Activated CD4-positive, alpha-beta T cell treated with anti-CD3 and anti-CD28 coated beads, Interleukin-2, Interleukin-6, amounts not matched to agents 100 ng/mL and 50 ng/mL, durations not matched to agents 16 hours and 8 hours (primary cell): ENCODE results near the gene RFESD.
"Not testable (repeated sequence)": the region's sequence is repeated elsewhere in the genome, so short reads cannot be mapped to it uniquely, and the experiment has no call there.

Experiments
- DNase-seq: peaks from one replicate; pipeline ENCODE4 v3.0.0-alpha.2; 2020

RFESD gene

GRCh38 chr5:95630394-95630917 is 16.1 kb upstream of the RFESD start:
- no peak for DNase-seq

DNA sequence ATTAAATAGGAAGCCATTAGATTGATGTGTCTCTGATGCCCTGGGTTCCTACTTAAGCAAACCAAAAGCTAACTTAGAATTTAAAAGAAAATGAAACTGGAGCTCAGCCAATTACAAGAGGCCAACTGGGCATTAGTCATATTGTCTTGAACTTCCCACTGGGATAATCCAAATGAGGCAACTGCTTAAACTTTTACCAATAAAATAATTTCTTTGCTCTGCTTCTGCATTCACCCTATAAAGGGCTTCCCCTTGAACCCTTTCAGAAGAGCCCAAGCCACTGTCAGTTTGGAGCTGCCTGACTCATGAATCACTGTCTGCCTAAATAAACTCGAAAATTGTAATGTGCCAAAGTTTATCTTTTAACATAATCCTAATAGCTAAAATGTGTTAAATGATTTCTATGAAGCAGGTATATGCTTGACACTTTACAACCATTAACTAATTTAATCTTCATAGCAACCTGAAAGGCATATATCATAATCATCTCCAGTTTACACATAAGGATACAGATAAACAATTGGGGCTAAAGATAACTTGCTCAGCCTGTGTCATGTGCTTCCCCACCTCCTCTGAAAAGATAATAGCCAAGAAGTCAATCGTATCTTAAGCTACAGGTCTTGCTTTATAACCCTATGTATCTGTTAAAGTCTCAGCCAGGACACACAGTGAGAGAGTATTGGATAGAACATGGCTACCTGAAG is 15.2 kb upstream of the RFESD start:
- no peak for DNase-seq

DNA sequence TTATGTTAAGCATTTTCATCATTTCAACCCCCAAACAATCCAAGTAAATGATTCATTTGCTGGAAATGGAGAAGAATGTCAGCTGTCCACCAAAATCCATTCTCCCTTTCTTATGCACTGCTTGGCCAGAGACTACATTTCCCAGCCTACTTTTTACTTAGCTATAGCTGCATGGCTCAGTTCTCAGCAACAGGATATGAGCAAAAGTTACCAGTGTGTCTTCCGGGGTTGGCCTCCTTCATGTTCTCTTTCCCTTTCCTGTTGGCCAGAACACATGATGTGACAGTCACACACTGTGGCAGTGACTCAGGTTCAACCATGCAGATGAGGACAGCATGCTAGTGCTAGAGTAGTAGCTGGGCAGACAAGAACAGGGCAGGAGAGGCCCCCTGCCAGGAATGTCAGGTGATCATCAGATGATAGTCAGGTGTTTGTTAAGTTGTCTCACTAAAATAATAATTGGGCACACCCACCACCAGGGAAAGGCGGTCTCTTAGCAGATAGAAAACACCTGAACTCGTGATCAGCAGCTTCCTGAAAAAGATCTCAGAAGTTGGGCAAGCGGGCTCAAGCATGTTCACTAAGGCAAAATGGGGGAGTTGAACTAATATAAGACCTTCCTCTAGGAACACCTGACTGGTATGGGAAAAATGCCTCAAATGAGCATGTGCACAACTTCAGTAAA is 14.4 kb upstream of the RFESD start:
- DNase-seq = peak; percentile 83

GRCh38 chr5:95632942-95633341 is 13.6 kb upstream of the RFESD start:
- not testable (repeated sequence) for DNase-seq

- no peak for DNase-seq
Measured at GRCh38 chr5:95633671-95634070, 12.9 kb upstream of the RFESD start.

DNA sequence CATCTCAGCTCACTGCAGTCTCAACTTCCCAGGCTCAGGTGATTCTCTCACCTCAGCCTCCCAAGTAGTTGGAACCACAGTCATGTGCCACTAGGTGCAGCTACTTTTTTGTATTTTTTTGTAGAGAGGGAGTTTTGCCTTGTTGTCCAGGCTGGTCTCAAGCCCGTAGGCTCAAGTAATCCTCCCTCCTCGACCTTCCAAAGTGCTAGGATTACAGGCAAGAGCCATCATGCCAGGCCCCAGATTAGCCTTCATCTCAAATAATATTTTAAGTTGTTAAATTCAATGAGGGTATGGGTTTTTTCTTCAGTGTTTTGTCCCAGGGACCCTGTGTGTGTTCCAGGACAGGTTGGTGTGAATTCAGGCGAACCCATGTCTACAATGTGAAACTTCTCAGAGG is 12.5 kb upstream of the RFESD start:
- DNase-seq = no peak

- DNase-seq = no peak
Measured at GRCh38 chr5:95638632-95639031, 7.9 kb upstream of the RFESD start.

- DNase-seq = no peak
Measured at GRCh38 chr5:95641741-95642220, 4.8 kb upstream of the RFESD start.

GRCh38 chr5:95643152-95643551 is 3.4 kb upstream of the RFESD start:
- no peak for DNase-seq

GRCh38 chr5:95644351-95645042 is 2.1 kb upstream of the RFESD start:
- DNase-seq = peak; percentile 77

- DNase-seq = not testable (repeated sequence)
Measured at GRCh38 chr5:95646226-95646568, 380 bp upstream of the RFESD start.

DNA sequence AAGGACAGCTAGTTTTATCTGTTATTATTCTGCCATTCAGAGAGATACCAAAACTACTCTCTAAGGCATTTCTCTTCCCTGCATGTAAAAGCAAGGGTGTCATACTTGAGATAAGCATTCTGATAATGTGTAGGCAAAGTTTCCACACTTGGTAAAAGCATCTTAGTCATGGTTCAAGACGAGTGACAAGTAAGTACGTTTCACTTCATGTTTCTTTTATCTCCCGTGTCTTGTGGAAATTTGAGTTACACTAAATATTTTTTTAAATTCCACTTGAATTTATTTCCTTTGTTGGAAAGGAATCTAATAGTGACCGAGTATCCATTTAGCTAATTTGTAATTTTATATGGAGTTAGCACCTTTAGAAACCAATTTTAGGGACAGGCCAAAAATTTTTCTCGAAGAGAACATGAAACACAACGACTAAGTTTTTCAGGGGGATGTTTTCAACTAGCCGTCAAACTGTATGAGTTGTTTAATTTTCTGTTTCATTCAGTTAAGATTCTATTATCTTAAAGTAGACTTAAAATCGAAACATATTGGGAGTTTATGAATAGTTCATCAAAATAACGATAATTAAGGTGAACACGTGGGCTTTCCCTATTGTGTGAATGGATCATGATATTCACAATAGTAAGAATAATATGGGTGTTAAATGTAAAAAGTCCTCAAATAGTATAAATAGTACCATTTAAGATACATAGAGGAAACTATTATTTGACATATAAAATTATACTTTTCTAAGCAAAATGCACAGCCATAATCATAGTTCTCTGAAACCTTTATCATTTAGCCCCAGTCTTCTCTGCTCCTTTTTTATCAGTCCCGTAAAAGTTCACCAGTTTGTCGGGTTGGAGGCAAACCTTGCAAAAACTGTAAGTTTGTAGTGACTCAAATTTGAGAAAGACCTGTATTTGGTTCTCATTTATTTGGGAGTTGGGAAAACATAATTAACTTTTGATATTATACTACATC is 1.6 kb downstream of the RFESD start:
- peak; percentile 56 for DNase-seq

GRCh38 chr5:95649274-95649673 is 2.7 kb downstream of the RFESD start:
- DNase-seq = no peak

DNA sequence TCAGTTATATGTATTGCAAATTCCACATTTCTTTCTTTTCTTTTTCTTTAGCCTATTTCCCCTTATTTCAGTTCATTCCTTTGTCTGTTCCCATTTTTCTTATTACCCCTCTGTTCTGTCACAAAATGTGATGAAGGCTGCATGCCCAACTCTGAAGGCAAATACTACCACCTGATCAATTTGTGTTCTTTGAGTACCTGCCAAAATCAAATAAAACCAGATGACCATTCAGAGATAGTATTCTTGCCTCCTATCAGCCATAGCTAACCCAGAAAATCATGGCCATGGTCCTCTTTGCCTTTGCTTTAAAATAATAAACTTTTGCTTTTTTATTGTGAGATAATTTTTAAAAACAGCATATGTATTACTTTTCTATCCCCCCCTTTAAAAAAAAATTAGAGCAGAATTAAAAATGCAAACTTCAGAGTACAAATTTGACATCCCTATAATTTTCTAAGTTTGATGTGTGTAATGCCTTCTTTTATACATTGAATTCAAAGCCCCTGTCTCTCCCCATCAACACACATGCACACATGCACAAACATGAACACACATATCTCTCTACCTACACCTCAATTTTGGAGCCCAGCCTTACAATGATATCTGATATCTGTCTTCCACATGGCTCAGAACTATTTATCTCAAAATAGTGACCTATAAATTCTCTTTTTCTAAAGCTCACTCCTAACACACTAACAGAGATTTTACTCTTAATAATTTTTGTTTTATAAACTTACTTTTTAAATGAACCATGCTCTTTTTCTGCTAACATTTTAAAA is 3.5 kb downstream of the RFESD start:
- no peak for DNase-seq

- no peak for DNase-seq
Measured at GRCh38 chr5:95652849-95653248, 6.3 kb downstream of the RFESD start.

GRCh38 chr5:95654196-95654595 is 7.6 kb downstream of the RFESD start:
- DNase-seq = no peak

GRCh38 chr5:95655575-95655974 is 9.0 kb downstream of the RFESD start:
- no peak for DNase-seq

- no peak for DNase-seq
Measured at GRCh38 chr5:95660060-95660459, 13.5 kb downstream of the RFESD start.

GRCh38 chr5:95662946-95663345 is 16.4 kb downstream of the RFESD start:
- DNase-seq = no peak

DNA sequence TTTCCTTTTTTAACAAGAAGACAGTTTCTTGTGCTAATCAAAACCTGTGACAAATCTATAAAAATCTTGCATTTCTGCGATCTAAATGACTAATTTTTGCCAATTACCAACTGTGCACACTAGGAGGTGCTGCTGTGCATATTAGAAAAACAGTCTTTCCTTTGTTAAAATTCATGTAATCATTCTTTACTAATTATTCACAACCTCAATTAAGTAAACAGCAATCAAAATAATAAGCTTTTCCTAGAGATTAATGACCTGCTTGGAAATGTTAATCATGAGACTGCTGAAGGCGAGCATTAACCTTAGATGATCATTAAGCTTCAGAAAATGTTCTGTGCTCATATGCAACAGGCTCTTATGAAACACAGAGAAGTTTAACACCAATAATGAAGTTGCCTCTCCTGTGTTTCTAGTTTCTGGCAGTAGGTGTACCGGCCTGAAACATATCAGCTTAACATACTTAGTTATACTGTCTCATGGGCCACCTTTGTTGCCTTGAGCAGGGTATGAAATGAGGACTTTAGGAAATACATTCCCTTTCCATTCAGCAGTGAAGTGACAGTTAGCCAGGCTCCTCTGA is 17.7 kb downstream of the RFESD start:
- peak; percentile 45 for DNase-seq

DNA sequence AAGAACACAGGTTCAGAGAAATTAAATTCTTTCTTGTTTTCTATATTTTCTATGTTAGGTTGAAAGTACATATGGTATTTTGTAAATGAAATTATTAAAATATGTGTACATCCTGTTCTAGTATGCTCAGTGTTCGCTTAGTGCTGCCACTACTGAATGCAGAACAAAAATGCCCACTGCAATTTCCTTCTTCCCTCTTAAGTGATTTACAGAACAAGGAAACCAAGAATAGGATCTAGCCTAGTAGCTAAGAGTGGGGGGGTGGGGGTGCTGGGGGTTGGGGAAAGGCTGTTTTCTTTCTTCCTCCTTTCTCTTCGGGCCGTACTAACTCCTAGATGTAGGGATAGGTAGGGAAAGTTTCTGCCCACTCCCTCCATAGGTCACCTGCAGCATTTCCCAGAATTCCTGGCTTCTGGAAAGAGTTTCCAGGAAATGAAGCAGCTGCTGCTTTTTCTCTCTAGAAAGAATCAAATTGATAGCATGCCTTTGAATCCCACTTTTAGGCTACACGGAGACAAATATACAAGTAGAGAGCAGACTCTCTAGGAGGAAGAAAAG is 20.6 kb downstream of the RFESD start:
- no peak for DNase-seq
